HepG2 (cell line): ENCODE data around the gene STAM. TPM values are rescaled to one million over a fixed set of nuclear protein-coding genes. Genes with fewer than 3 reads are reported as not detected.

ENCODE experiments used
- CENPX ChIP-seq: sonication (generic); formaldehyde crosslinking; IDR thresholded peaks from 2 replicates; pipeline ENCODE4 v1.9.0; 2021; ENCODE audit warnings: mild to moderate bottlenecking, missing genetic modification reagents, moderate library complexity
- CREM ChIP-seq, 2 experiments: sonication (generic) in 1 of 2; formaldehyde crosslinking in 1 of 2; IDR thresholded peaks; 2 replicates each; pipeline versions ENCODE4 v1.4.0 to v1.6.1; 2016 to 2020; ENCODE audit warnings: antibody characterized with exemption in 1 of 2, mild to moderate bottlenecking in 1 of 2, missing genetic modification reagents in 1 of 2
- DMTF1 ChIP-seq: sonication (generic); formaldehyde crosslinking; IDR thresholded peaks from 2 replicates; pipeline ENCODE4 v1.4.0; 2020; ENCODE audit warnings: mild to moderate bottlenecking, missing genetic modification reagents
- FOXA1 ChIP-seq, 2 experiments: fragments of 450-650 bp in 1 of 2; sonication (generic) in 1 of 2; formaldehyde crosslinking in 1 of 2; IDR thresholded peaks; 2 replicates each; pipeline versions ENCODE4 v1.4.0 to v1.6.1; 2016 to 2020; ENCODE audit warnings: missing genetic modification reagents in 1 of 2
- HMGA1 ChIP-seq: sonication (generic); formaldehyde crosslinking; conservative IDR thresholded peaks from 2 replicates; pipeline ENCODE4 v1.4.0; 2020; ENCODE audit warnings: missing genetic modification reagents
- HNF4A ChIP-seq: sonication (generic); formaldehyde crosslinking; IDR thresholded peaks from 2 replicates; pipeline ENCODE4 v1.4.0; 2020; ENCODE audit warnings: missing genetic modification reagents
- KDM2A ChIP-seq: sonication (generic); formaldehyde crosslinking; IDR thresholded peaks from 2 replicates; pipeline ENCODE4 v1.4.0; 2020; ENCODE audit warnings: low read depth, missing genetic modification reagents, borderline replicate concordance
- KLF6 ChIP-seq: IDR thresholded peaks from 2 replicates; pipeline ENCODE4 v1.8.0; 2016; ENCODE audit warnings: missing biosample characterization, missing genetic modification reagents
- PRDM4 ChIP-seq: sonication (generic); formaldehyde crosslinking; IDR thresholded peaks from 2 replicates; pipeline ENCODE4 v1.9.0; 2021; ENCODE audit warnings: missing genetic modification reagents, borderline replicate concordance
- SMAD1 ChIP-seq: sonication (generic); formaldehyde crosslinking; IDR thresholded peaks from 2 replicates; pipeline ENCODE4 v1.4.0; 2020; ENCODE audit warnings: missing genetic modification reagents, low read depth, mild to moderate bottlenecking, borderline replicate concordance
- SOX6 ChIP-seq, 2 experiments: fragments of 450-650 bp in 1 of 2; sonication (generic) in 1 of 2; formaldehyde crosslinking in 1 of 2; IDR thresholded peaks; 2 replicates each; pipeline versions ENCODE4 v1.4.0 to v1.6.1; 2017 to 2020; ENCODE audit warnings: antibody characterized with exemption in 1 of 2, mild to moderate bottlenecking in 1 of 2, missing genetic modification reagents in 1 of 2
- STAG1 ChIP-seq: sonication (generic); formaldehyde crosslinking; IDR thresholded peaks from 2 replicates; pipeline ENCODE4 v1.4.0; 2020; ENCODE audit warnings: missing genetic modification reagents
- ZFP41 ChIP-seq: sonication (generic); formaldehyde crosslinking; IDR thresholded peaks from 2 replicates; pipeline ENCODE4 v1.4.0; 2020; ENCODE audit warnings: mild to moderate bottlenecking, missing genetic modification reagents, borderline replicate concordance
- ZFP82 ChIP-seq: sonication (generic); formaldehyde crosslinking; IDR thresholded peaks from 2 replicates; pipeline ENCODE4 v1.5.1; 2020; ENCODE audit warnings: mild to moderate bottlenecking, missing genetic modification reagents, borderline replicate concordance
- ZNF256 ChIP-seq: sonication (generic); formaldehyde crosslinking; conservative IDR thresholded peaks from 2 replicates; pipeline ENCODE4 v1.4.0; 2020; ENCODE audit warnings: missing genetic modification reagents
- ZNF30 ChIP-seq: sonication (generic); formaldehyde crosslinking; IDR thresholded peaks from 2 replicates; pipeline ENCODE4 v1.5.0; 2020; ENCODE audit warnings: mild to moderate bottlenecking, missing genetic modification reagents
- ZNF317 ChIP-seq: sonication (generic); formaldehyde crosslinking; IDR thresholded peaks from 2 replicates; pipeline ENCODE4 v1.5.0; 2020; ENCODE audit warnings: mild to moderate bottlenecking, missing genetic modification reagents
- ZNF431 ChIP-seq: sonication (generic); formaldehyde crosslinking; IDR thresholded peaks from 2 replicates; pipeline ENCODE4 v1.9.0; 2022; ENCODE audit warnings: missing genetic modification reagents, low read depth, mild to moderate bottlenecking, borderline replicate concordance
- ZNF619 ChIP-seq: sonication (generic); formaldehyde crosslinking; IDR thresholded peaks from 2 replicates; pipeline ENCODE4 v1.4.0; 2020; ENCODE audit warnings: mild to moderate bottlenecking, missing genetic modification reagents
- ZNF674 ChIP-seq: sonication (generic); formaldehyde crosslinking; IDR thresholded peaks from 2 replicates; pipeline ENCODE4 v1.5.0; 2020; ENCODE audit warnings: low read depth, mild to moderate bottlenecking, missing genetic modification reagents
- ZSCAN9 ChIP-seq: IDR thresholded peaks from 2 replicates; pipeline ENCODE4 v1.6.1; 2016; ENCODE audit warnings: borderline replicate concordance
- polyA plus RNA-seq, 8 experiments: library from polyadenylated mRNA; depleted of rRNA in 3 of 8; stranded (reverse) in 7 of 8; unstranded in 1 of 8; fragments of >200 nt; fragmentation: Illumina TruSeq in 4 of 8; extraction: Trizol in 4 of 8; gene quantifications; 2 replicates each; pipeline versions ENCODE4 v1.2.1 to v1.2.3, GENCODE V29; 2011 to 2016; ENCODE audit warnings: low read depth in 4 of 8, missing spikeins in 1 of 8, mixed read lengths in 1 of 8; ENCODE audit not compliant: insufficient read depth in 1 of 8
- total RNA-seq, 5 experiments: library from RNA; depleted of rRNA; stranded (reverse); fragments of >200 nt; fragmentation: Illumina TruSeq; extraction: Trizol; gene quantifications; 2 replicates each; pipeline ENCODE4 v1.2.3, GENCODE V29; 2016; ENCODE audit warnings: low read depth in 1 of 5

STAM gene
- total and polyA plus RNA-seq, 2 of the 13 experiments (the other 11 are each of a cell fraction or from before 2014, with no cell fraction given), result 19.5 to 25.1 TPM

GRCh38 chr10:17617031-17617911 lies 26.7 kb upstream of the STAM start, which contains the start of gene HACD1 (continued):
- TF ChIP-seq SMAD1 (CRISPR knock-in tag) (0 out of 2 replicates have a peak, but pooled peaks have one; percentile 51), KLF6 (CRISPR knock-in tag) (no peak), ZNF674 (0 out of 2 replicates have a peak, but pooled peaks have one; percentile 66), STAG1 (CRISPR knock-in tag) (peak; percentile 48), HNF4A (CRISPR knock-in tag) (peak; percentile 17; the same call in 1 of the 2 replicates), SOX6 (IDR thresholded peaks at IDR 0.05) (no peak), SOX6 (CRISPR knock-in tag; IDR thresholded peaks at IDR 0.05) (peak; percentile 47), ZNF619 (CRISPR knock-in tag) (no peak), ZFP82 (CRISPR knock-in tag) (0 out of 2 replicates have a peak, but pooled peaks have one; percentile 29), ZNF30 (CRISPR knock-in tag) (no peak), ZFP41 (CRISPR knock-in tag) (peak; percentile 50; the same call in 1 of the 2 replicates), ZNF431 (CRISPR knock-in tag) (peak; percentile 8; the same call in 1 of the 2 replicates), ZNF317 (CRISPR knock-in tag) (no peak), ZSCAN9 (CRISPR knock-in tag) (peak; percentile 31; the same call in 1 of the 2 replicates), CREM (IDR thresholded peaks at IDR 0.05) (no peak), CREM (CRISPR knock-in tag; IDR thresholded peaks at IDR 0.05) (no peak), HMGA1 (CRISPR knock-in tag) (no peak), KDM2A (CRISPR knock-in tag) (peak; percentile 63), DMTF1 (CRISPR knock-in tag) (no peak), PRDM4 (CRISPR knock-in tag) (no peak), ZNF256 (CRISPR knock-in tag) (no peak), CENPX (CRISPR knock-in tag) (no peak), FOXA1 (IDR thresholded peaks at IDR 0.05) (no peak), FOXA1 (CRISPR knock-in tag; IDR thresholded peaks at IDR 0.05) (no peak)
